GM10248 (cell line): ENCODE data around the gene ADPRS.

Source experiments
- CTCF ChIA-PET: fragments of 300-600 bp; sonication (Branson Sonifier 250); formaldehyde crosslinking; extraction: SDS; loops from one replicate; lab custom pipeline; 2021; ENCODE audit warnings: antibody characterized with exemption; lab: Yijun Ruan, JAX
- POLR2A ChIA-PET: fragments of 350-650 bp; sonication (Branson Sonifier 250); formaldehyde crosslinking; extraction: SDS; loops from one replicate; lab custom pipeline; 2020; ENCODE audit warnings: antibody characterized with exemption; lab: Yijun Ruan, JAX
- DNase-seq: peaks from one replicate; pipeline ENCODE4 v3.0.0; 2012; ENCODE audit errors: extremely low spot score
- TF ChIP-seq, protein P1 (sequence below): IDR thresholded peaks from 2 replicates; pipeline ENCODE4 v1.5.1; 2012; ENCODE audit warnings: mild to moderate bottlenecking, low read depth; ENCODE audit errors: extremely low read depth, missing control alignments, control extremely low read depth

The ADPRS gene

DNA sequence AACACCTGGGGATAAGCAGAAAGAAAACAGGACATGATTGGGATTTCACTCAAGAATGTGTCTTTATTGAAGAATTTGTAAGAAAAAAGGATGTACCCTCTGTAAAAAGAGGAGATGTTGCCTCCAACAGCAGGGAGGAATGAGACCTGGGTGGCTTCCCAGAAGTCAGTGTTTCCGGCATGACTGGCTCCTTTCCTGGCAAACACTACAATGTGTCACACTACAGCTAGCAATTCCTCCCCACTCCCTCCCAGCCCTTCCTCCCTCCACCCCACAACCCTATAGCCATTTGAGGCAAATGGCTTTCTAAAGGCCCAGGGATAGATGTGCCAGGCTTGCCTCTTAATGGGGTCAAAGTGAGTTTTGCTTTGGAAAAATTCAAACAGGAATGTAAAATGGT, 47.8 kb downstream of the ADPRS start:
- CTCF ChIA-PET: interaction anchor here (0.8 to 12.8 kb wide), 4 partner anchors 9 to 52 kb away, joined by 3 to 226 read pairs (median 16); partner anchors contain the start of gene TRAPPC3

DNA sequence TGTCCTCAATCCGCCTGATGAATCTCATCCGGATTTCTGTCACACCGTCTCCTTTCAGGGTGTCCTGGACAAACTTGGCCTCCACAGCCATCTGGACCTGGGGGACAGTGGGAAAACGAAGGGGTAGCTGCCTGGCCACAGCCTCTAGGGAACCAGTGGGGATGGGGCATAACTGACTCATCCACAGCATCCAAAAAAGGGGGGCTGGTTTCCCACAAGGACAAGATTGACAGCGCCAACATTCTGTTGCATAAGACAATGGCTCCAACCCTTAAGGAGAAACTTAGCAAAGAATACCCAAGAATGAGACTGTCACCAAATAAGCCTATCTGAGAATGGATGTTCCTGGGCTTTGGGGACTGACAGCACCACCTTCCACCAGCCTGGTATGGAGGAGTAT, 48.5 kb downstream of the ADPRS start:
- no peak for DNase-seq
- TF ChIP-seq, protein P1, sequence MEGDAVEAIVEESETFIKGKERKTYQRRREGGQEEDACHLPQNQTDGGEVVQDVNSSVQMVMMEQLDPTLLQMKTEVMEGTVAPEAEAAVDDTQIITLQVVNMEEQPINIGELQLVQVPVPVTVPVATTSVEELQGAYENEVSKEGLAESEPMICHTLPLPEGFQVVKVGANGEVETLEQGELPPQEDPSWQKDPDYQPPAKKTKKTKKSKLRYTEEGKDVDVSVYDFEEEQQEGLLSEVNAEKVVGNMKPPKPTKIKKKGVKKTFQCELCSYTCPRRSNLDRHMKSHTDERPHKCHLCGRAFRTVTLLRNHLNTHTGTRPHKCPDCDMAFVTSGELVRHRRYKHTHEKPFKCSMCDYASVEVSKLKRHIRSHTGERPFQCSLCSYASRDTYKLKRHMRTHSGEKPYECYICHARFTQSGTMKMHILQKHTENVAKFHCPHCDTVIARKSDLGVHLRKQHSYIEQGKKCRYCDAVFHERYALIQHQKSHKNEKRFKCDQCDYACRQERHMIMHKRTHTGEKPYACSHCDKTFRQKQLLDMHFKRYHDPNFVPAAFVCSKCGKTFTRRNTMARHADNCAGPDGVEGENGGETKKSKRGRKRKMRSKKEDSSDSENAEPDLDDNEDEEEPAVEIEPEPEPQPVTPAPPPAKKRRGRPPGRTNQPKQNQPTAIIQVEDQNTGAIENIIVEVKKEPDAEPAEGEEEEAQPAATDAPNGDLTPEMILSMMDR: no peak
- ChIA-PET POLR2A (no interaction called here), CTCF (interaction anchor here (1.7 to 12.8 kb wide), 2 partner anchors 12 to 39 kb away, joined by 5 to 226 read pairs; partner anchors contain the start of gene TRAPPC3)

More for the DNA sequence above, 47.8 kb downstream of the ADPRS start:
- TF ChIP-seq, protein P1: no peak
- no peak for DNase-seq
- POLR2A ChIA-PET: no interaction called here

DNA sequence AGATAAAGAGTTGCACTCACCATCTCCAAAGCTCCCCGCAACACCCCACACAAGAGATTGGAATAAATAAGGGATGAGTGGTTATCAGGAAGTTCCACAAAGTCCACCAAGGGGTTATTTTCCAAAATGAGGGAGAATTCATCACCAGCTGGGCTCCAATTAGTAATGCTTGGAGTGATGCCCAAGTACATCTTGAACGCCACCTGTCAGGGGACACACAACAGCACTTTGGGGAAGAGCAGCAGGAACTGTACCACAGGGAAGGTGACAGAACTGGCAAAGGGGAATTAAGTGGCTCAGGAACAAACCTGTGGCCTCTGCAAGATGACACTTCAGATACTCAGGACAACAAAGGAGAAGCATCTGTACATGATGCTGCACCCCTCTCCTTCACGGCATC, 49.1 kb downstream of the ADPRS start:
- TF ChIP-seq, protein P1: no peak
- DNase-seq: no peak
- ChIA-PET CTCF (interaction anchor here (1.7 to 12.8 kb wide), 2 partner anchors 12 to 39 kb away, joined by 5 to 226 read pairs; partner anchors contain the start of gene TRAPPC3), POLR2A (no interaction called here)

DNA sequence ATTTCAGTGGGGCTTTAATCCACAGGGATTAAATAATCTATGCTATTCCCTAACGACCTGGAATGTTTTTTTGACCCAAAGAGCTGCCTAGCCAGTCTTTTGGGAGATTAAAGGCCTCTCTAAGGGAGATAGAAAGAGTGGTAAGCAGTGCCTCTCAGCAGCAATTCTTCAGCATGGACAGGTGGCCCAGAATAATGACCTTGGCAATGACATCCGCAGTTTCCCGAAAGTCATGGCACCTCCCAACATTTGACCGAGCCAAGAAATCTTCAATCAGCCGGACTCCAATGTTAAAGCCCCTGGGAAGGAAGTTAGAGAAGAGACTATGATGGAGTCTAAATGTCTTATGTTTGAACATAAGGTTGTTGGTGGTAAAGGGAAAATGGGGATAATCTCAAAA, 50.8 kb downstream of the ADPRS start:
- TF ChIP-seq, protein P1: no peak
- DNase-seq: no peak
- ChIA-PET POLR2A (no interaction called here), CTCF (interaction anchor here (0.8 to 12.8 kb wide), 5 partner anchors 10 to 146 kb away, joined by 3 to 226 read pairs (median 4); partner anchors contain the start of gene TRAPPC3)

DNA sequence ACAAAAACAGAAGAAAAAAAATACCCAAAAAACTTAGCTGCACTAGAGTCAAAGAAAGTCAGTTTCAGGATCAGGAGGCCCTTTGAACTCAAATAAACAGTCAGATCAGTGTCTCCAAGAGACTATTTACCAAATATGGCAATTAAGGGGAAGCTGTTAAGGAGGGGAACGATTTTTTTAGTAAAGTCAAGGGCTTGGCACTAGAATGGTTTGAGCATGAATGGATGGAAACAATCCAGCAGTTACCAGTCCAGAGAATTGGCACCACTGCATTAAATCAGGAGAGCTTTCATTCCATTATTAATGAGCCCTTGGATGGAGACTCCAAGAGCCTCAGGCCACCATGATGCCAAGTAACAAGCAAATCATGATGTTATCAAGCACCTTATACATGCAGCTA, 53.4 kb downstream of the ADPRS start:
- DNase-seq: no peak
- POLR2A ChIA-PET: interaction anchor here (0.7 kb wide), 2 partner anchors 12 to 245 kb away, joined by 6 to 9 read pairs; no protein-coding TSS in a partner anchor
- CTCF ChIA-PET: interaction anchor here (0.8 to 6.1 kb wide), 5 partner anchors 8 to 46 kb away, joined by 3 to 29 read pairs (median 10); no protein-coding TSS in a partner anchor
- TF ChIP-seq, protein P1: no peak

DNA sequence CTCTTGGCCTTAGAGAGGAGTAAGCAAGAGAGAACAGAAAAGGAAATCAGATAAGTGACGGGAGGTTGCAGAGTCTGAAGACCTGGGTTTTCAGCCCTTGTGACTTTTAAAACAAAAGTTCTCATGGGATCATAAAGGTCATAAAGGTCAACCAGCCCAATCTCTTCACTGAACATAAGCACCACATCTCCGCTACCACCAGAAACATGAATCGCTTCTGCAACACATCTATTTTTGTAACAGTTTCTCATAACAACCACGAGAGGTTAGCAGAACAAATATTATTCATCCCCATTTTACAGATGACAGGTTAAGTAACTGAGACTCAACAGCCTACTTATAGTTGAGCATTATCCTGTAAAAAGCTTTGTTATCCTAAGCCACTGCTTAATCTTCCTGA, 54.7 kb downstream of the ADPRS start:
- CTCF ChIA-PET: interaction anchor here (0.6 to 6.1 kb wide), 5 partner anchors 10 to 142 kb away, joined by 3 to 29 read pairs (median 3); no protein-coding TSS in a partner anchor
- POLR2A ChIA-PET: no interaction called here
- no peak for DNase-seq
- TF ChIP-seq, protein P1: no peak
